Measurements from ENCODE around the gene NINJ2.
"Not testable (repeated sequence)": the region's sequence is repeated elsewhere in the genome, so short reads cannot be mapped to it uniquely, and the experiment has no call there.

The NINJ2 gene

DNA sequence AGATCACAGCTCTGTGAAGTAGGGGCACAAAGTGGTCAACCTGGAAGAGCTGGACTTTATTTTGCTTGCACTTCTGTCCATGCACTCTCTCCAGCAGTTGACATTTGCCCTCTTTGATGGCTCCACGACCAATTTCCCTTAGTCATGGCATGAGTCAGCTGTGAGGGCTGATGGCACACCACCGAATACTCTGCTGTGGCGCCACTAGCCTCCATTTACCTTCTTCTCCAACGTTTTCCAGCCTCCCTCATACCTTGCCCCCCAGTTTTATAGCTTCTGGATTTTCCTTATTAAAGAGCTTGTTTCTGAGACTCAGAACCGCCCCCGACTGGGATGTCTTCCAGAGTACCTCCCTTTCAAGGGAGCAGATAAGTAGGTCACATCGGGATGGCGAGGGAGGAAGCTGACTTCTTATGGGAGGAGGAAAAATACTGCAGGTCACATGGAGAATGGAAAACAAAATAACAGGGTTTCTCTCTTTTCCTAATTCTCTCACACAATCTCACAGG lies 17.6 kb downstream of the NINJ2 start:
- TF ChIP-seq, protein P1, sequence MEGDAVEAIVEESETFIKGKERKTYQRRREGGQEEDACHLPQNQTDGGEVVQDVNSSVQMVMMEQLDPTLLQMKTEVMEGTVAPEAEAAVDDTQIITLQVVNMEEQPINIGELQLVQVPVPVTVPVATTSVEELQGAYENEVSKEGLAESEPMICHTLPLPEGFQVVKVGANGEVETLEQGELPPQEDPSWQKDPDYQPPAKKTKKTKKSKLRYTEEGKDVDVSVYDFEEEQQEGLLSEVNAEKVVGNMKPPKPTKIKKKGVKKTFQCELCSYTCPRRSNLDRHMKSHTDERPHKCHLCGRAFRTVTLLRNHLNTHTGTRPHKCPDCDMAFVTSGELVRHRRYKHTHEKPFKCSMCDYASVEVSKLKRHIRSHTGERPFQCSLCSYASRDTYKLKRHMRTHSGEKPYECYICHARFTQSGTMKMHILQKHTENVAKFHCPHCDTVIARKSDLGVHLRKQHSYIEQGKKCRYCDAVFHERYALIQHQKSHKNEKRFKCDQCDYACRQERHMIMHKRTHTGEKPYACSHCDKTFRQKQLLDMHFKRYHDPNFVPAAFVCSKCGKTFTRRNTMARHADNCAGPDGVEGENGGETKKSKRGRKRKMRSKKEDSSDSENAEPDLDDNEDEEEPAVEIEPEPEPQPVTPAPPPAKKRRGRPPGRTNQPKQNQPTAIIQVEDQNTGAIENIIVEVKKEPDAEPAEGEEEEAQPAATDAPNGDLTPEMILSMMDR (IDR thresholded peaks at IDR 0.05; ENCODE audit: low read depth, low read length) = no peak
- TF ChIP-seq POLR2A (IDR thresholded peaks at IDR 0.05; ENCODE audit: extremely low read depth, insufficient read length) = no peak
- no peak overlapping the region for H3K4me3 ChIP-seq (ENCODE audit: low read depth, low read length)
- DNase-seq (ENCODE audit: low read depth) = peak; percentile 62

DNA sequence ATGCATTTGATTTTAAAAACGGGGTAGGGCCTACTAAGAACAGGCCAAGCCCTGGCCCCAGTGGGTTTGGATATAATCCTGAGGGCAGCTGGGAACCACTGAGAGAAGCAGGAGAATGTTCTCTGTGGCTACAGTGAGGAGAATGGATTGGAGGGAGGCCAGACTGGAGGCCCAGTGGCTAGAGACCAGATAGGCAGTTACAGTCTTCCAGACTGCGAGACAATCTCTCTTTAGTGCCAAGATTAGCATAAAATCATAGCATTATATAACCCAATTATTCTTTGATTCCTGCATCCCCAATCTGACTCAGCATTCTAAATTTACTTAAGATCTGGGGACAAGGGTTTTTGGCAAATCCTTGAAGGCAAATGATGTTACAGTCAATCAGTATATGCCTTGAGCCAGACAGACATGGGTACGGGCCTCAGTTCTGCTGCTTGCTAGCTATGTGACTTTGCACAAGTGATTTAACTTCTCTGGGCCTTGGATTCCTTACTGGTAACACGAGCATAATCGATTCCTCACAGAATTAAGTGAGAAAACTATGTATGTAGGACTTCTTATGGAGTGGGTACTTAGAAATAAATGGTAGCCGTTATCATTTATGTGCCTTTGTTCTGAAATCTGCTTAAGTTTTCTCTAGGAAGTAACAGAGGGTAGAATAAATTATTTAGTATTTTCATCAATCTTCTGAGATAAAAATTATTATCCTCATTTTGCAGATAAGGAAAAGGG lies 18.3 kb downstream of the NINJ2 start:
- DNase-seq (ENCODE audit: low read depth) = no peak
- H3K4me3 ChIP-seq (ENCODE audit: low read depth, low read length) = no peak overlapping the region
- TF ChIP-seq POLR2A (IDR thresholded peaks at IDR 0.05; ENCODE audit: extremely low read depth, insufficient read length) (no peak), MYC (IDR thresholded peaks at IDR 0.05; ENCODE audit: low read depth, low read length) (no peak)
- TF ChIP-seq, protein P1 (IDR thresholded peaks at IDR 0.05; ENCODE audit: low read depth, low read length) = no peak
- TF ChIP-seq, protein P2, sequence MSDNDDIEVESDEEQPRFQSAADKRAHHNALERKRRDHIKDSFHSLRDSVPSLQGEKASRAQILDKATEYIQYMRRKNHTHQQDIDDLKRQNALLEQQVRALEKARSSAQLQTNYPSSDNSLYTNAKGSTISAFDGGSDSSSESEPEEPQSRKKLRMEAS (IDR thresholded peaks at IDR 0.05; ENCODE audit: low read depth, low read length) = no peak

DNA sequence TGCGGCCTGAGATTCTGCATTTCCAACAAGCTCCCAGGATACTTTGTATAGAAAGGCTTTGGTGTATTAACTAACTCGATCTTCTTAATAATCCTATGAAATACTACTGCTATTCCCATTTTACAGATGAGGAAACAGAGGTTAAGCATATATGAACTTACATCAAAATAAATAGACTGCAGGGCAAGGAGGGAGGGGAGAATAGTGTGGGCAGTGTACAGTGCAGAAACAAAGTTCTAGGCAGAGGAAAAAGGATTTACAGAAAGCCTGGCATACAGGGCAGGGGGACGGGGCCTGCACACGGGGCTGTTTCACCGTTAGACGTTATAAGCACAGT lies 19.0 kb downstream of the NINJ2 start:
- H3K4me3 ChIP-seq (ENCODE audit: low read depth, low read length) = peak overlapping the region; percentile 75
- TF ChIP-seq, protein P1 (IDR thresholded peaks at IDR 0.05; ENCODE audit: low read depth, low read length) = no peak
- TF ChIP-seq POLR2A (IDR thresholded peaks at IDR 0.05; ENCODE audit: extremely low read depth, insufficient read length) = no peak
- TF ChIP-seq, protein P2 (IDR thresholded peaks at IDR 0.05; ENCODE audit: low read depth, low read length) = no peak
- TF ChIP-seq MYC (IDR thresholded peaks at IDR 0.05; ENCODE audit: low read depth, low read length) = no peak

DNA sequence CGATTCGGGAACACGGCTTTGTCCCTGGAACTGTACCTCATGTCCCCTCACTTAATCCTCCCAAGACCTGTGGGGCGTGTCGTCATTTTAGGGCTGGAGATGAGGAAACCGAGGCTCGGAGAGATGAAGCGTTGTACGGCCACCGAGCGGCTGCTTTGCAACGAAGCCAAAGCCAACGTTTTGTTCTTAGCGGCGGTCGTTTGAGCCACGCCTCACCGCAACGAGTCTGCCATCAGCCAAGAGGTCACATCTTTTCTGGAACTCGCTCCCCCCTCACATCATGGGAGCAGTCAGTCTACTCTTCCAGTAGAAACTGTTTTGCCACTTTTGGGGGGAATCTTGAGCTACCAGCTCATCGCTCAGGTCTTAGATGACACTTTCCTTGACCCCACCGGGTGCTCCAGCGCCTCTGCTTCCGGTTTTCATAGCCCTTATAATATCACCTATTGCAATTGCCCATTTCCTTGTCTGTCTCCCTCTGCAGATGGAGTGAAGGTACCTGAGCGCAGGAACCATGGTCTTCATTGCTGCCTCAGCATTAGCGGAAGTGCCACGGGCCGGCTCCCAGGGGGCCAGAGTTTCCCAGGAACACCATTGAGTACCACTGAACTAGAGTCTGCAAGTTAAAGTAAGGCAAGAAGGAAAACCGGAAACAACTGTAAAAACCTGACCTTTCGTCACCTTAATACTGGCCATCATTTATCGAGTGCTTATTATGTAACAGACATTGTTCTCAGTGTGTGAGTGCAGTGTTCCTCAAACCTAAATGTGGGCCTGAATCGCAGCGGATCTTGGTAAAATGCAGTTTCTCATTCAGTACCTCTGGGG lies 19.6 kb downstream of the NINJ2 start:
- DNase-seq (ENCODE audit: low read depth) = peak; percentile 72
- peak overlapping the region; percentile 75 for H3K4me3 ChIP-seq (ENCODE audit: low read depth, low read length)
- TF ChIP-seq, protein P2 (IDR thresholded peaks at IDR 0.05; ENCODE audit: low read depth, low read length) = no peak
- TF ChIP-seq POLR2A (IDR thresholded peaks at IDR 0.05; ENCODE audit: extremely low read depth, insufficient read length) (peak; percentile 7), MYC (IDR thresholded peaks at IDR 0.05; ENCODE audit: low read depth, low read length) (peak; percentile 67; the same call in 1 of the 2 replicates)

More for the DNA sequence above, 19.0 kb downstream of the NINJ2 start:
- no peak for DNase-seq (ENCODE audit: low read depth)

DNA sequence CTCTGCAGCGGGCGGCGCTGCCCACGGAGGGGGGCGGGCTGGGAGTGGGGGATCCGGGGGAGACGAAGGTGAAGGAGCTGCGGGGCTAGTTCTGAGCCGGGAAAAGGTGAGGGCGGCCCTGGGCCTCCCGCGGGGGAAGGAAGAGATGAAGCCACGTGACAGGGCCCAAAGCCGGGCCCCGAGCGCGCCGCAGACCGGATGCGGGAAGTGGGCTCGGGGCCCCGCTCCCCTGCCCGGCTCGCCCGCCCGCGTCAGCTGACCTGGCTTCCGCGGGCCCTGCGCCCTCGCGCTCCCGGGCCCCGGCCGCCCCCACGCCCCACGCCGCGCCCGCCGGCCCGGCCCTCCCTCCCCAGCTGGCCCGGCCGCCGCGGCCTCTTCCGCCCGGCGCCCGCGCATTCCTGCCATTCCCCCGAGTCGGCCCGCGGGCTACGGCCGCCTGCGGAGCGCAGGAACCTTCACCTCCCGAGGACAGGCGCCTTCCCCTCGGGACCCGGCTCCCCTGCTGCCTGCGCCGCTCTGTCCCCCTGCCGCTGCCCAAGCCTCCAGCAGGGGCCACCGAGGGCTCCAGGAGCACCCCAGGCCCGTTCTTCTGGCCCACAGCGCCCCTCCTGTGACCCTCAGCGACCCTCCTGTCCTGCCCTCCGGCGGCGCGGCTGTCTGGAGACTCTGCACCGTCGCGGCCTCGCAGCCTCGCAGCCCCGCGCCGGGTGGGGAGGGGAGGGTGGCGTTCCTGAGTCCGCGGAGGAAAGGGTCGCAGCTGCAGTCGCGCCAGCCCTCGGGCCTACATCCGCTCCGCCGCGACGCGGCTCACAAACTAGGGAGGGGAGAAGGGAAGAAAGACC lies 20.4 kb downstream of the NINJ2 start:
- TF ChIP-seq MYC (IDR thresholded peaks at IDR 0.05; ENCODE audit: low read depth, low read length) = no peak; the same call in 1 of the 2 replicates
- TF ChIP-seq, protein P2 (IDR thresholded peaks at IDR 0.05; ENCODE audit: low read depth, low read length) = peak; percentile 89
- TF ChIP-seq, protein P1 (IDR thresholded peaks at IDR 0.05; ENCODE audit: low read depth, low read length) = peak; percentile 27
- peak; percentile 8 for TF ChIP-seq POLR2A (IDR thresholded peaks at IDR 0.05; ENCODE audit: extremely low read depth, insufficient read length)
- peak; percentile 92 for DNase-seq (ENCODE audit: low read depth)
- peak overlapping the region; percentile 75 for H3K4me3 ChIP-seq (ENCODE audit: low read depth, low read length)

DNA sequence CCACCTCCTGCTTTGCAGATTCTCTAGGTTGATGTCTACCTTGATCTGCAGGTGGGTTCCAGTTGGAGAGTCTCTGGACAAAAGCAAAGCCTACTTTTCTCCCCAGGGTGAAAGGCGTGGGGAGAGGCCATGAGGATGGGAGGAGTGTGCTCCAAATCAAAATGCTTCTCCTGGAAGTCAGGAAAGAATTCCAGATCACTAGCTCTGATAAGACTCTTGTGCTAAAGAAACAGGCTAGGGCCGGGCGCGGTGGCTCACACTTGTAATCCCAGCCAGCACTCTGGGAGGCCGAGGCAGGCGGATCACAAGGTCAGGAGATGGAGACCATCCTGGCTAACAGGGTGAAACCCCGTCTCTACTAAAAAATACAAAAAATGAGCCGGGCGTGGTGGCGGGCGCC lies 21.9 kb downstream of the NINJ2 start:
- DNase-seq (ENCODE audit: low read depth); H3K4me3 ChIP-seq (ENCODE audit: low read depth, low read length): not testable (repeated sequence)
